ENCODE results near the gene NUTM2F. TPM values are rescaled to one million over a fixed set of nuclear protein-coding genes. Genes with fewer than 3 reads are reported as not detected.
"Not testable (repeated sequence)": the region's sequence is repeated elsewhere in the genome, so short reads cannot be mapped to it uniquely, and the experiment has no call there.

Gene NUTM2F
- total RNA-seq, 1 donor from 2014 or later, result not detected

- not testable (repeated sequence) for DNase-seq (ENCODE audit: low spot score)
Observed at GRCh38 chr9:94316236-94316635, 12.2 kb downstream of the NUTM2F start.

- not testable (repeated sequence) for DNase-seq (ENCODE audit: low spot score)
Observed at GRCh38 chr9:94315034-94315984, 13.1 kb downstream of the NUTM2F start.

- DNase-seq (ENCODE audit: low spot score), result no peak
Observed at GRCh38 chr9:94303321-94303720, 25.1 kb downstream of the NUTM2F start.

GRCh38 chr9:94302426-94302825 is 26.0 kb downstream of the NUTM2F start:
- DNase-seq (ENCODE audit: low spot score), result no peak

GRCh38 chr9:94301583-94301982 is 26.9 kb downstream of the NUTM2F start:
- no peak for DNase-seq (ENCODE audit: low spot score)

- DNase-seq (ENCODE audit: low spot score), result no peak
Observed at GRCh38 chr9:94300470-94301301, 27.8 kb downstream of the NUTM2F start.

- peak; percentile 73 for DNase-seq (ENCODE audit: low spot score)
Observed at GRCh38 chr9:94298949-94299599, 29.4 kb downstream of the NUTM2F start.

GRCh38 chr9:94289691-94290090 is 38.8 kb downstream of the NUTM2F start:
- no peak for DNase-seq (ENCODE audit: low spot score)

- DNase-seq (ENCODE audit: low spot score), result no peak
Observed at GRCh38 chr9:94287877-94288513, 40.4 kb downstream of the NUTM2F start.

- DNase-seq (ENCODE audit: low spot score), result no peak
Observed at GRCh38 chr9:94286116-94286515, 42.3 kb downstream of the NUTM2F start.

GRCh38 chr9:94281101-94281500 is 47.3 kb downstream of the NUTM2F start:
- DNase-seq (ENCODE audit: low spot score), result no peak

- no peak for DNase-seq (ENCODE audit: low spot score)
Observed at GRCh38 chr9:94280409-94280989, 47.9 kb downstream of the NUTM2F start.

- no peak for DNase-seq (ENCODE audit: low spot score)
Observed at GRCh38 chr9:94277885-94278536, 50.4 kb downstream of the NUTM2F start.

GRCh38 chr9:94277029-94277428 is 51.4 kb downstream of the NUTM2F start:
- not testable (repeated sequence) for DNase-seq (ENCODE audit: low spot score)

- no peak for DNase-seq (ENCODE audit: low spot score)
Observed at GRCh38 chr9:94270009-94270408, 58.4 kb downstream of the NUTM2F start.

- no peak for DNase-seq (ENCODE audit: low spot score)
Observed at GRCh38 chr9:94269264-94269663, 59.2 kb downstream of the NUTM2F start.

Measured in umbilical cord (tissue), 2 donors.